ENCODE results near the gene RNF32. TPM values are rescaled to one million over a fixed set of nuclear protein-coding genes. Genes with fewer than 3 reads are reported as not detected.

Gene RNF32
- total RNA-seq, 1 donor: 0.43 TPM

DNA sequence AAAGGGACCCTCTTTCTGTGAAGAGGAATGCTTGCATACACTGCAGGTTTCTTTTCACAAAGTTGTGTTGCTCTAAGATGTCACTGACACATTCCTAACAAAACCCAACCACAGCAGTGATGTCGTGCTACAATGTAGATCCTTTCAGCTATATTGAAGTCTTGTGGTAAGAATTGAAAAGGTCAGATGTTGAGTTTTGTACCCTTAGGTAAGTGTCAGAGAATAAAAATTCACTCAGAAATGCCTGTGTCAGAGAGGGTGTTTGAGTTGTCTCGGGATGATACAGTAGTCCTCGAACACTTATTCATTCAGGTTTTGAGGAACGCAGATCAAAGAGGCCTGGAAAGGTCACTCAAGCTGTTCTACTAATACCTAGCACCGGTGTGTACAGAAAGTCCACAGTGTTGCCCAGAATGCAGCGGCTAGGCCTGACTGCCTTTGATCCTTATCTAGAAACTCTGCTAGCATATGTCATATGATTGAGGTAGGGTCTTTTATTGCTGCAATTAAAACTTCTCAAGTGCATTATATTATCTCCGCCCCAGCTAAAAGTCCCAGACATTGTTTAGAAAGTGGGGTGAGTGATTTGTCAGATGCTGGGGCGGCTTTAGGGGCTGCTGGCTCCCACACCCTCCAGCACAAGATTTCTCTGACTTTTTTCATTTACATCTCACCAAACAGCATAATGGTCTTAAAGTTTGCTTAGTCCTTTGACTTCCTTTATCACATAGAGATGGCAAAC lies 26.0 kb downstream of the RNF32 start:
- DNase-seq (ENCODE audit: low read depth): no peak
- TF ChIP-seq, protein P1, sequence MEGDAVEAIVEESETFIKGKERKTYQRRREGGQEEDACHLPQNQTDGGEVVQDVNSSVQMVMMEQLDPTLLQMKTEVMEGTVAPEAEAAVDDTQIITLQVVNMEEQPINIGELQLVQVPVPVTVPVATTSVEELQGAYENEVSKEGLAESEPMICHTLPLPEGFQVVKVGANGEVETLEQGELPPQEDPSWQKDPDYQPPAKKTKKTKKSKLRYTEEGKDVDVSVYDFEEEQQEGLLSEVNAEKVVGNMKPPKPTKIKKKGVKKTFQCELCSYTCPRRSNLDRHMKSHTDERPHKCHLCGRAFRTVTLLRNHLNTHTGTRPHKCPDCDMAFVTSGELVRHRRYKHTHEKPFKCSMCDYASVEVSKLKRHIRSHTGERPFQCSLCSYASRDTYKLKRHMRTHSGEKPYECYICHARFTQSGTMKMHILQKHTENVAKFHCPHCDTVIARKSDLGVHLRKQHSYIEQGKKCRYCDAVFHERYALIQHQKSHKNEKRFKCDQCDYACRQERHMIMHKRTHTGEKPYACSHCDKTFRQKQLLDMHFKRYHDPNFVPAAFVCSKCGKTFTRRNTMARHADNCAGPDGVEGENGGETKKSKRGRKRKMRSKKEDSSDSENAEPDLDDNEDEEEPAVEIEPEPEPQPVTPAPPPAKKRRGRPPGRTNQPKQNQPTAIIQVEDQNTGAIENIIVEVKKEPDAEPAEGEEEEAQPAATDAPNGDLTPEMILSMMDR (IDR thresholded peaks at IDR 0.05; ENCODE audit: insufficient read depth, low read depth, low read length): no peak
- no peak overlapping the region for H3K4me3 ChIP-seq (ENCODE audit: low read depth, low read length)

DNA sequence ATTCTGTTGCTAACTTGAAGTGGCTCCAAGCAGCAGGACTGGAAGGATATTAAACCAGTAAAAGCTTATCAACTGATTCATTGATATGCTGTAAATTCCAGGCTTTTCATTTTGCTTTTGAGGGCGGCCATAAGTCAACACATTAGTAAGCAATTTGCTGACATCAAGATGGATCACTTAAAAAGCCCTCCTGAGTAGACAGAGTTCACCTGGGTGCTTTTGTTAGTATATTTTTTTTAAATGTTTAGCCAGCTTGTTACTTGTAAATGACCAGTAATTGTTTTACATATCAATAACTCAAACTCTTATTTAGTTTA lies 26.5 kb downstream of the RNF32 start:
- DNase-seq (ENCODE audit: low read depth): no peak
- TF ChIP-seq, protein P1 (IDR thresholded peaks at IDR 0.05; ENCODE audit: insufficient read depth, low read depth, low read length): no peak
- no peak overlapping the region for H3K4me3 ChIP-seq (ENCODE audit: low read depth, low read length)

DNA sequence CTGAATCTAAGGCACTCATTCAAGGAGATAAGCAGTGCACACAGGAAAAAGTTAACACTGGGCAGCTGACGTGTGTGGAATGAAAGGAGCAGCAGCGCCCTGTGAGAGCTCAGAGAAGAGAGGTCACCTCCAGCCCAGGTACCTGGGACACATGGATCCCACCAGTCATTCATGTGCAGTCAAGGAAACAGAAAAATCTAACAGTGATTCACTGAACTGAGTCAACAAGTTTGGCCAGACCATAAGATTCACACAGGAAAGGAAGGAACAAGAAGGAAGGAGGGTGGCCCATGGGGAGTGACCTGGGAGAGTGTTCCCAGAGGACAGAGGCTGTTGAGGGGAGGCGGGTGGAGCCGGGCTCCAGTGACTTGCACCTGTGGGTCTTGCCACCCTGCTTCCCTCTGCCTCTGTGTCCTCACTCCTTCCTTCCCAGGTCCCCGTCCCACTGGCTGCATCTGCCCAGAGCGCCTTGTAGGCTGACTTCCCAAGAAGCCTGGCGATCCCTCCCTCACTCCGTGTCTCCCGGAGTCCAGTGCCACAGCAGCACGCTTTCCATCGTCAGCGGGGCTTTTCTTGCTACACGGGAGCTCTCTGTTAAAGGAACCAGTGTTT lies 27.7 kb downstream of the RNF32 start:
- no peak overlapping the region for H3K4me3 ChIP-seq (ENCODE audit: low read depth, low read length)
- no peak for DNase-seq (ENCODE audit: low read depth)
- TF ChIP-seq, protein P1 (IDR thresholded peaks at IDR 0.05; ENCODE audit: insufficient read depth, low read depth, low read length): no peak

DNA sequence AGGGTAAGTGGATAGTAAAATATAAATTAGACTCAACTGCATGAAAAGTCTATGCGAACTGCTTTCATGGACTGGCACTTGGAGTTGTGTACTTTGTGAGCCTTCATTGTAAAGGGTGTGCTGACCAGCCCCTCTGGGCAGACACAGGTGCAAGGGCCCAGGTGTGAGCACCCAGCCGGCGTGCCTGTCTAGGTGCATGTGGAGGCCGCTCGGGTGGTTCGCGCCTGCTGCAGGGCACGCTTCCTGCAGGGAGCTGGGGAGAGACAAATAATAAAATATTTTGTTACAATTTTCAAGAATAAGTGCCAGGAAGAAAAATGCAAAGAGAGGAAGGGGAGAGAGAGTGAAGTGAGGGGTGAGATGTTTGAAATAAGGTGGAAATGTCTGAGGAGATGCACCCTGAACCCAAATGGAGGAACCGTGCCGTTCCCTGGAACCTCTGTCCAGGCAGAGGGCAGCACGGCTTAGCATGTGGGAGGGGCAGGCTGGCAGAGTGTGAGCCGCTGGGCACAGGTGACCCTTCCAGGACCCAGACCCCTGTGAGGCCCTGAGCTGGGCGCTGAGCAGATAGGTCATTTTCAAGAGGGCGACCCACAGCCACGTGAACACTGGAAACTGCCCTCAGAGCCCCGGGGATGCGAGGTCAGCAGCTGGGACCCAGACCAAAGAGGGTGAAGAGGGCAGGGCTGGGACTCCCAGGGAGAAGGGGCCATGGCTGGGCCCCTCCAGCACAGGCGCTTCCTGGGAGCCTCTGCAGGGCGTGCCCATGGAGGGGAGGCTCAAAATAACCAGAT lies 28.7 kb downstream of the RNF32 start:
- no peak overlapping the region for H3K4me3 ChIP-seq (ENCODE audit: low read depth, low read length)
- TF ChIP-seq, protein P1 (IDR thresholded peaks at IDR 0.05; ENCODE audit: insufficient read depth, low read depth, low read length): no peak
- DNase-seq (ENCODE audit: low read depth): no peak

DNA sequence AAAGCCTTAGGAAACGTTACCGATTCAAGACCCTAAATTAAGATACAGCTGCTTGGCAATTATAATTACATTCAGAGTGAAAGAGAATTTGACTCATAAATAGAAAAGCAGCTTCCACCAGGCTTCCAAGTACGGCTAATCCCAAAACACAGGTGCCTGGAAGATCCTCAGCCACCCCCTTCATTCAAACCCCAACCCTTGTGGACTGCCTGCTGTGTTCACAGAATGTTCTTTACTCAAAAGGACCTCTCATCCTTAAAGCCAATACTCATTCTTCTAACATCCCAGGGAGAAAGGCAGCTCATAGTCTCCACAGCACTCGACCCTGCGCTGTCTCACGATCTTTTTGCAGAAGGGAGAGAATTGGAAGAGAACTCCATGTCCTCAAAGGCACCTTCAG lies 32.9 kb downstream of the RNF32 start:
- TF ChIP-seq, protein P1 (IDR thresholded peaks at IDR 0.05; ENCODE audit: insufficient read depth, low read depth, low read length): no peak
- H3K4me3 ChIP-seq (ENCODE audit: low read depth, low read length): no peak overlapping the region
- no peak for DNase-seq (ENCODE audit: low read depth)

DNA sequence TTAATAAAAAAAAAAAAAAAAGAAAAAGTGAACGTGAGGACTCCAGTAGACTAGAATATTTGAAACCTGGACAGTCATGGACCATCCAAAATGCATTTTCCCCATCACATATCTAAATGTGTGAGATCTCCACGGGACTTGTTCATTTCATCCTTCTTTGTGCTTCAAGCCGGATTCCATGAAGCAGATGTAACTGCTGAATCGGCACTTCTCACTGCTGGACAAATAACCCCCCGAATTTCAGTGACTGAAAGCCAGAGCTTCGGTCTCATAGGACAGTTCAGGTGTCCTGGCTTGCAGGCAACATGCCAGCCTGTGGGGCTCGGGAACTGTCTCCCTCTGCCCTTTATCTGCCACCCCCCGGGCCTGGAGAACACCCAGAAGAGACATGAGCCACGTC lies 33.3 kb downstream of the RNF32 start:
- no peak for DNase-seq (ENCODE audit: low read depth)
- no peak overlapping the region for H3K4me3 ChIP-seq (ENCODE audit: low read depth, low read length)
- TF ChIP-seq, protein P1 (IDR thresholded peaks at IDR 0.05; ENCODE audit: insufficient read depth, low read depth, low read length): no peak

Measured in fibroblast of villous mesenchyme (primary cell).